HG02763 (cell line): Measurements from ENCODE around the gene GTF2I.
"Not testable (repeated sequence)": the region's sequence is repeated elsewhere in the genome, so short reads cannot be mapped to it uniquely, and the experiment has no call there.

ENCODE experiments used
- ATAC-seq: cut with Tn5 transposase; IDR thresholded peaks from one replicate; pipeline ENCODE4 v1.9.1; 2021; ENCODE audit warnings: mild to moderate bottlenecking, moderate library complexity; ENCODE audit not compliant: unreplicated experiment

The GTF2I gene

GRCh38 chr7:74773760-74774750 is 116.5 kb downstream of the GTF2I start, which contains the start of gene NCF1:
Gene NCF1 (plus strand): TSS chr7:74774011. CDS start chr7:74774032, 21 bp downstream.
- peak; percentile 83 for ATAC-seq

DNA sequence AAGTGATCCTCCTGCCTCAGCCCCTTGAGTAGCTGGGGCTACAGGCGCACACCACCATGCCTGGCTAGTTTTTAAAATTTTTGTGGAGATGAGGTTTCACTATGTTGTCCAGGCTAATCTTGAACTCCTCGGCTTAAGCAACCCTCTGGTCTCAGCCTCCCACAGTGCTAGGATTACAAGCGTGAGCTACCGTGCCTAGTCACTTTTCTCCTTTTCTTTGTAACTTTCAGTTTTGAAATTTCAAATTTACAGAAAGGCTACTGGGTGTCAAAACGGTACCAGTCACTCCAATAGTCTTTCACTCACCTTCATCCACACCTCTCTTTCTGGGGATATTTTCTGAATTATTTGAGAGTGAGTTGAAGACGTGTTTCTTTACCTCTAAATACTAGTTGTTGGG is 117.6 kb downstream of the GTF2I start:
- not testable (repeated sequence) for ATAC-seq

DNA sequence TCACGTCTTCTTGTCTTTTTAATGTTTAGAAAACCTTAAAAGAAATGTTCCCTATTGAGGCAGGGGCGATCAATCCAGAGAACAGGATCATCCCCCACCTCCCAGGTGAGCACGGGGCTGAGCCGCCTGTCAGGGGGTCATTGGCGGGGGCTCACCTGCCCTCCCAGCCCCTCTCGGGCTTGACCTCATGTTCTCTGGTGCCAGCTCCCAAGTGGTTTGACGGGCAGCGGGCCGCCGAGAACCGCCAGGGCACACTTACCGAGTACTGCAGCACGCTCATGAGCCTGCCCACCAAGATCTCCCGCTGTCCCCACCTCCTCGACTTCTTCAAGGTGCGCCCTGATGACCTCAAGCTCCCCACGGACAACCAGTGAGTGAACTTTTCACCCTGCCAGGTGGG is 121.5 kb downstream of the GTF2I start:
- not testable (repeated sequence) for ATAC-seq

DNA sequence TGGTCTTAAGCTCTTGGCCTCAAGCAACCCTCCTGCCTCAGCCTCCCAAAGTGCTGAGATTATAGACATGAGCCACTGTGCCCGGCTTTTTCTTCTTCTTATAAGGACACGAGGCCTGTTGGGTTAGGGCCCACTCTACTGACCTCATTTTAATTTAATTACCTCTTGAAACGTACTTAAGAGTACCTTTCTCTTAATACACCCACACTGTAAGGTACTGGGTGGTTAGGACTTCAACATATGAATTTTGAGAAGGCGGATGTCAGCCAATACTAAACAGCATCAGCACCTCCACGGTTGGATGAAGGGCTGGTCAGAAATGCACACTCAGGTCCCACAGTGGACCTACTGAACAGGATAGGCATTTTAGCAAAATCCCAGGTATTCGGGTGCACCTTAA is 124.2 kb downstream of the GTF2I start:
- ATAC-seq = not testable (repeated sequence)

GRCh38 chr7:74783595-74783994 is 126.1 kb downstream of the GTF2I start:
- ATAC-seq = not testable (repeated sequence)

DNA sequence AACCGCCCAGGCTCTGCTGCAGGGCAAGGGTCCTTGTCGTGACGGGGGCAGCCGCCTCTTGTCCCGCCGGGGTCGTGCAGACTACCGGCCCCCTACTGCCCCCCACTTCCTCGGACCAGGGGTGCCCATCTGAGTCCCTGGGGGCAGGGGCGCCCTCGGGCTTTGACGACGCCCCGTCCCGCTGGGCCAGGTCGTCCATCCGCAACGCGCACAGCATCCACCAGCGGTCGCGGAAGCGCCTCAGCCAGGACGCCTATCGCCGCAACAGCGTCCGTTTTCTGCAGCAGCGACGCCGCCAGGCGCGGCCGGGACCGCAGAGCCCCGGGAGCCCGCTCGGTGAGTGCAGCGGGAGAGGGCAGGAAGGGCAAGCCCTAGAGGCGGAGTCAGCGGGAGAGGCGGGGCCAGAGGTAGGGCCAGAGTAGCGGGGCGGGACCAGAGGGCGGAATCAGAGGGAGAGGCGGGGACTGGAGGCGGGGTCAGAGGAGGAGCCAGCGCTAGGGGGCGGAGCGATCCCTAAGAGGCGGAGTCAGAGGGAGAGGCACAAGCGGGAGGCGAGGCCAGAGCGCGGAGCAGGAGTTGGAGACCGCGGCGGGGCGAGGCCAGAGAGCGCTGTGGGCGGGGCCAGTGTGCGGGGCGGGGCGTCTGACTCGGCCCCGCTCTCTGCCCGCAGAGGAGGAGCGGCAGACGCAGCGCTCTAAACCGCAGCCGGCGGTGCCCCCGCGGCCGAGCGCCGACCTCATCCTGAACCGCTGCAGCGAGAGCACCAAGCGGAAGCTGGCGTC is 131.0 kb downstream of the GTF2I start:
- peak; percentile 83 for ATAC-seq

- not testable (repeated sequence) for ATAC-seq
These were observed 131.8 kb downstream of the GTF2I start for GRCh38 chr7:74789200-74789736.

DNA sequence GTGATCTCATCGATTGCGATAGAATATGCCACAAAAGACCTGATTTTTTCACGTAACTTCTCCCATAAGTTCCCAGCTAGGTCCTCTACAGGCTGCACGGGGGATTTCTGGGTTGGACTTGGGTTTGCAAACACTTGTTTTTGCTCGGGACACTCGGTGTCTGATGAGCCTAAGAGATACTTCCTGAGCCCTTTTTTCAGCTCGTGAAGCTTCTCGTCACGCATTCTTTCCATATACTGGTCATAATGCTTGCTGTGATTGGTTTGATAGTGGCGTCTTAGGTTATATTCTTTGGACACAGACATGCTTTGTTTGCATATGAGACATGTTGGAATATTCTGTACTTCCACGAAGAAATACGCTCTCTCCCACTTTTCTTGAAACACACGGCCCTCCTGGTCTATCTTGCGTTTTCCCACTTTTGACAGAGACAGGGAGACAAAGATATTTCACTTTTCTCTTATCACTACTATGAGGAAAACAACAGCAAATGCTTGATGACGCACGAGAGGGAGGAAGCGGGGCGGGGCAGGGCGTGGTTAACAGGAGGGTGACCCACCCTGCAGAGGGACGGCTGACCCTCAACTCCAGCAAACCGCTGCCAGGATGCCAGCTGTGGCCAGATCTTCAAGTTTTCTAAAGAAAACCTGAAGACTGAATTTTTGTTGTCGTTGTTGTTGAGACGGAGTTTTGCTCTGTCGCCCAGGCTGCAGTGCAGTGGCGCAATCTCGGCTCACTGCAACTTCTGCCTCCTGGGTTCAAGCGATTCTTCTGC is 140.5 kb downstream of the GTF2I start:
- ATAC-seq = not testable (repeated sequence)

GRCh38 chr7:74798644-74799043 is 141.1 kb downstream of the GTF2I start:
- ATAC-seq = not testable (repeated sequence)
